ENCODE results near the gene GBF1.

Gene GBF1

DNA sequence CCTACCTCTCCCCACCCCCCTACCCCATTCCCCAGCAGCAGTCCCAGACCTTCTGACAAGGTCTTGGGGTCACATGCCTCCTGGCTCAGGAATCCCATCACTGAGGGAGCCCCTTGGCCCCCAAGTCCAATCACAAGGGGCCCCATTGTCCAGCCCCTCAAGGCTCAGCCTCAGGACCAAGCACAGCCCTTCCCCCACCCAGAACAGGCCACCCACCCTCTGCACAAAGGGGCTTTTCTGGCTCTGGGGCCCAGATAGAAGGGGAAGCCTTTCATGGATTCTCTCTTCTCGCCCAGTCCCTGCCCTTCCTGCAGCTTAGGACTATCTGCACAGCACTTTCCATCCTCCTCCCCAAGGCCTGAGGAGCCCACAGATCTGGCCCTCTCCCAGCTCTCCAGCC lies 180.1 kb downstream of the GBF1 start:
- no peak for DNase-seq (ENCODE audit: low read depth, low spot score)
- H3K4me3 ChIP-seq, result no peak overlapping the region
- no peak overlapping the region for H3K9ac ChIP-seq (ENCODE audit: insufficient read length)
- no peaks in the 10 kb centered on the region for H3K9me3 ChIP-seq (ENCODE audit: low read depth, low read length)
- TF ChIP-seq POLR2AphosphoS5 (IDR thresholded peaks at IDR 0.05; ENCODE audit: borderline replicate concordance, low read depth, low read length) (no peak), EZH2 (IDR thresholded peaks at IDR 0.05) (no peak), FOXP2 (optimal IDR thresholded peaks at IDR 0.05; ENCODE audit: control extremely low read depth, extremely low read length, insufficient read depth) (no peak)
- H3K36me3 ChIP-seq (ENCODE audit: insufficient read depth, low read length), result no peaks in the 10 kb centered on the region
- H3K27ac ChIP-seq, result no peak overlapping the region

DNA sequence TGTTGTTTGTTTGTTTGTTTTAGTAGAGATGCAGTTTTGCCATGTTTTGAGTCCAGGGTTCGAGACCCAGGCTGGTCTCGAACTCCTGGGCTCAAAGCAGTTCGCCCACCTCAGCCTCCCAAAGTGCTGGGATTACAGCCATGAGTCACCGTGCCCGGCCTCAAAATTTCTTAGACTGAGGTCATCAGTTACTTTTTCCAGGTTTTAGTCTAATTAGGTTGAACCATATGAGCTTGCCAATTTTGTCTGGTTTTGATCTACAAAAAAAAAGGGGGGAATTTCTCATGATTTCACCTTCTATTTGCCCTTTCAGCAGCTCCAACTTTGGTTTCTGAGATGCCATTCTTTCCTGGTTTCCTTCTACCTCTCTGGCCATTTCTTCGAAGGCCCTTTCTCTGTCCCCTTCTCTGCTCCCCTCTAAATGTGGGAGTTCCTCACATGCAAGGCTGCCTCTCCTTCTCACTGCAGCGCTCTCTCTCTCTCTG lies 181.5 kb downstream of the GBF1 start:
- DNase-seq (ENCODE audit: low read depth, low spot score), result no peak
- no peak overlapping the region for H3K4me3 ChIP-seq
- TF ChIP-seq FOXP2 (optimal IDR thresholded peaks at IDR 0.05; ENCODE audit: control extremely low read depth, extremely low read length, insufficient read depth) (no peak), POLR2AphosphoS5 (IDR thresholded peaks at IDR 0.05; ENCODE audit: borderline replicate concordance, low read depth, low read length) (no peak), EZH2 (IDR thresholded peaks at IDR 0.05) (no peak)

DNA sequence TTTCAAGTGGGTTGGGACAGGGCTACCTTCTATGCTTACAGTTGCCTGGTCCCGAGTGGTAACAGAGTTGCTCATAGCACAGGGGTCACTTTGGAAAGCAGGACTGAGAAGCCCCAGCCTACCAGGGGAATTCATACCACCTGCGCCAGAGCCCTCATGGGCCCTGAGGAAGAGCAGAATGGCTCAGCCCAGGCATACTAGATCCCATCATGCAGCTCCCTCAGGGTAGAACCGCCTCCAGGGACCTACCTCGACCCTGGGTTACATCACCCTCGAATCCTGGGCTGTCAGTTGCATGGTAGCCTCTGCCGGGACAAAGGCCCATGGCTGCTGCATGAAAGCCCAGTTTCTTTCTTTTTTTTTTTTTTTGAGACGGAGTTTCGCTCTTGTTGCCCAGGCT lies 184.1 kb downstream of the GBF1 start:
- no peaks in the 10 kb centered on the region for H3K36me3 ChIP-seq (ENCODE audit: insufficient read depth, low read length)
- no peak overlapping the region for H3K4me3 ChIP-seq
- TF ChIP-seq FOXP2 (optimal IDR thresholded peaks at IDR 0.05; ENCODE audit: control extremely low read depth, extremely low read length, insufficient read depth) (no peak), EZH2 (IDR thresholded peaks at IDR 0.05) (no peak), POLR2AphosphoS5 (IDR thresholded peaks at IDR 0.05; ENCODE audit: borderline replicate concordance, low read depth, low read length) (no peak)
- no peak overlapping the region for H3K9ac ChIP-seq (ENCODE audit: insufficient read length)
- no peaks in the 10 kb centered on the region for H3K9me3 ChIP-seq (ENCODE audit: low read depth, low read length)
- DNase-seq (ENCODE audit: low read depth, low spot score), result no peak
- H3K27ac ChIP-seq, result no peak overlapping the region

More for the DNA sequence above, 181.5 kb downstream of the GBF1 start:
- no peaks in the 10 kb centered on the region for H3K36me3 ChIP-seq (ENCODE audit: insufficient read depth, low read length)
- H3K9me3 ChIP-seq (ENCODE audit: low read depth, low read length), result no peaks in the 10 kb centered on the region
- H3K27ac ChIP-seq, result no peak overlapping the region
- no peak overlapping the region for H3K9ac ChIP-seq (ENCODE audit: insufficient read length)

DNA sequence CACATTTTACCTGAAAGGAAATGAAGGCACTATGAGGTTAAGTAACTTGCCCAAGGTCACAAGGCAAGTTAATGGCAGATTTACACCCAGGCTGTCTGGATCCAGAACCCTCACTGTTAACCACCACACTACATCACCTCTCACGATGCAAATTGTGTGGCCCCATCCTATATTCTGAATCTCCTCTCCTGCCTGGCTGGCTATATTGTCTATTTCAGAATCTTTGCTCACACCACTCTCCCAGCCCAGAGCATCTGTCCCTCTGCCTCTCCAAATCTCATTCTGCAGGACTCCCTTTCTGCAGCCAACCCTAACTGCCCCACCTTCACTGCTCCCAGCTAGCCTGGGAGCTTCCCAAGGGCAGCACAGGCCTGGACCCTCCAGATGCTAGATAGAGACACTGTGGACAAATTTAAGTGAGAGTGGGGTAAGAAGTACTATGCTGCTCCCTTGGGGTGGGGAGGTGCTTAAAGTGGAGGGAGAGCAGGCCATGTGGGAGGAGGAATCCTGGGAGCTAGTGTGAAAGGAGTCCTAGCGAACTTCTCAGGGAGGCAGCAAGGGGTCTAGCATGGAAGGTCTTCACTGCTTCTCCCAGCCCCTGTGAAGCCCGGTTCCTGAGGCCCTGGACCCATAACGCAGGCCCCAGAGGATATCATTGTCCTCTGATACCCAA lies 186.3 kb downstream of the GBF1 start:
- H3K9me3 ChIP-seq (ENCODE audit: low read depth, low read length), result no peaks in the 10 kb centered on the region
- H3K4me3 ChIP-seq, result peak overlapping the region; percentile 78
- no peaks in the 10 kb centered on the region for H3K36me3 ChIP-seq (ENCODE audit: insufficient read depth, low read length)
- peak overlapping the region; percentile 88 for H3K9ac ChIP-seq (ENCODE audit: insufficient read length)
- DNase-seq (ENCODE audit: low read depth, low spot score), result no peak
- no peak overlapping the region for H3K27ac ChIP-seq
- TF ChIP-seq EZH2 (IDR thresholded peaks at IDR 0.05) (no peak), FOXP2 (optimal IDR thresholded peaks at IDR 0.05; ENCODE audit: control extremely low read depth, extremely low read length, insufficient read depth) (no peak), POLR2AphosphoS5 (IDR thresholded peaks at IDR 0.05; ENCODE audit: borderline replicate concordance, low read depth, low read length) (no peak; the same call in 1 of the 2 replicates)
